Adrenal gland (tissue), 5 donors: Measurements from ENCODE around the gene ERICH2.

ENCODE experiments used
- CTCF ChIP-seq, 6 experiments: fragments of 450-650 bp in 4 of 6; fragments of 200-600 bp in 2 of 6; sonication (generic) in 1 of 6; IDR thresholded peaks; 1 replicate in 5 of 6; 2 replicates in 1 of 6; pipeline versions ENCODE4 v1.5.1 to v1.8.0; 2016 to 2021; ENCODE audit warnings: antibody characterized with exemption in 6 of 6, mild to moderate bottlenecking in 2 of 6, moderate library complexity in 1 of 6
- POLR2A ChIP-seq, 2 donors: fragments of 450-650 bp; IDR thresholded peaks; one replicate each; pipeline ENCODE4 v1.6.1; 2017; ENCODE audit warnings: antibody characterized with exemption in 2 of 2, mild to moderate bottlenecking in 2 of 2, moderate library complexity in 1 of 2
- donor health status: DM: no; HTN: no; CAD: no.

- TF ChIP-seq CTCF (IDR thresholded peaks at IDR 0.05): peak in 2 of 6 experiments; percentile 2 to 26
- TF ChIP-seq POLR2A (IDR thresholded peaks at IDR 0.05): no peak
Observed at GRCh38 chr2:170770008-170770605, at the start of gene ERICH2.
